Activated CD4-positive, alpha-beta T cell treated with anti-CD3 and anti-CD28 coated beads, Interleukin-2, amount 50 U/mL, for 24 hours (primary cell): ENCODE results near the gene FRK.
A peak's percentile ranks its signal among the peaks of the same experiment; 100 is the strongest.

Experiments
- DNase-seq, 2 donors: peaks; one replicate each; pipeline ENCODE4 v3.0.0-alpha.2; 2020; ENCODE audit warnings: low read depth in 1 of 2, low spot score in 1 of 2

Gene FRK

DNA sequence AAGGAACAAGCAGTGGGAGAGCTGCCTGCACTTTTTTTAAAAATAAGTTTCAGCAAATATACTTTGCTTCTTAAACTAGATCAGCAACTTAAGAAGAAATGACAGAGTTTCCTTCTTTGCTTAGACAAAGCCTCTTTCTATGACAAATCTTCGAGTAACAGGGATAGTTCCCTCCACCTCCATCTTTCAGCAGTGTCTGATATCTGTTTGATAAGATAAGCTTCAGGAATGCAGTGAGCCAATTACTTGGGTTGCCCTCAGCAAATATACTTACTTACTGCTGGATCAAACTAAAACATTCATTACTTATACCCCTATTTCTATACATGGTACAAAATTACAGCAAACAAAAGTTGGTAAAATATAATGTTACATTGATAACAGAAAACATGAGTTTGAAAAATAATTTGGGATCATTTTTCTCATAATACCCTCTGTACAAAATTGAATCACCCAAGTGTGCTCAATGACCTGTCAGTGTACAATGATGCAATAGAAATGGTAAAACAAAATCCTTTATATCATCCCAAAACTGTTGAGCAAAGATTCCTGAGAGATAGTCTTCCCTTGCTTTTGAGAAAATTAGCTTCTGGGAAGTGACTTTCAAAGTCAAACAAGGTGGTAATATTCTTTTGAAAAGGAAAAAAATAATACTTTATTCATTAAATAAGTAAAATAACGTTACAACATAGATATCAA, 24.5 kb downstream of the FRK start:
- DNase-seq: no peak

DNA sequence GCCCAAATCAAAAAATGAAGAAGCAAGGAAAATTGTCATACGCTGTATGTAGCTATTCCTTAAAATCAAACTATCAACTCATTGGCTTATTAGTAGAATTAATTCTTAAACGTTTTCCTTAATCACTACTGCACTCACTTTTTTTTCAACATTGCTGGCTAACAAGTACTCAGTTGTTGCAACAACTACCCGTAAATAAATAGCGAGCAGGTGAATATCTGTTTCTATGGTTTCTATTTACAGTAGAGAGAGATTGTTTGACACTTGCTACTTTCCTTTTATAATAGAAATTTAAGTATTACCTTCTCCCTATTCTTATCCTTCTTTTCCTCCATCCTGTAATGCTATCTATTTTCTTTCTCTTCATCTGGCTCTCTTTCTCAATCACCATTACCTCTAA, 25.1 kb downstream of the FRK start:
- DNase-seq: no peak

DNA sequence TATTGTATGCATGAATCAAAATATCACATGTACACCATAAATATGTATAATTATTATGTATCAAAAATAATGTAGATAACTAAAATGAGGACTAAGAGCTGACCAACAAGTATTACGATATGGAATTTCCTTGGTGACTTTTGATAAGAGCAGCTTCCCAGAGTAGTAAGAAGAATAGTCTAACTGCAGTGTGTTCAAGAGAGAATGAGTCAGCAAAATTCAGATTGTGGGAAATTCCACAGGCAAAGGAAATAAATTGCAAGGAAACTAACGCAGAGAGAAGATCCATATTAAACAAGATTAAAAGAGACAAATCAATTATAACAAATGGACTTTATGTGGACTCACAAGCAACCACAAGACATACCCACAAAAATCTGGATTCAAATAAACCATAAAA, 26.4 kb downstream of the FRK start:
- no peak for DNase-seq

DNA sequence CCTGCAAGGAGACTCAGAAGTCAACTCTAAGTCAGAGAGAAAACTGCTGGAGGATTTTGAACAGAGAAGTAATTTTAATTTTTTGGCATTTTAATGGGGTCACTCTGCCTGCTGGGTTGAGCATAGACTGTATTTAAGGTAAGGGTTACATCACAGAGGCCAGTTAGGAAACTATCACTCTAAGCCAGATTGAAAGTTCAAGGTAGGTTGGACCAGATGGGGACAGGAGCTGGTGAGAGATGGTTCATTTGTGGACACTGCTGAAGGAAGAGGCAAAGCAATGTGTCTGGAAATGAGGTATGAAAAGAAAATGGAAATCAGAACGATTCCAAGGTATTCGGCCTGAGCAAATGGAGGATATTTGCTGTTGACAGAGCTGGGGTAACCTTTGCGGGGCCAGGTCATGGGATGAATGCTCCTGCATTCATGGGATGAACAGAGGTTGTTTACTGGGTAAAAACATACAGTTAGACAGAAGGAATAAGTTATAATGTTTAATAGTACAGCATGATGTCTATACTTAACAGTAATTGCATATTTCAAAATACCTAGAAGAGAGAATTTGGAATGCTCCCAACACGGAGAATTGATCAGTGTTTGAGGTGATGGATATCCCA, 26.9 kb downstream of the FRK start:
- no peak for DNase-seq

DNA sequence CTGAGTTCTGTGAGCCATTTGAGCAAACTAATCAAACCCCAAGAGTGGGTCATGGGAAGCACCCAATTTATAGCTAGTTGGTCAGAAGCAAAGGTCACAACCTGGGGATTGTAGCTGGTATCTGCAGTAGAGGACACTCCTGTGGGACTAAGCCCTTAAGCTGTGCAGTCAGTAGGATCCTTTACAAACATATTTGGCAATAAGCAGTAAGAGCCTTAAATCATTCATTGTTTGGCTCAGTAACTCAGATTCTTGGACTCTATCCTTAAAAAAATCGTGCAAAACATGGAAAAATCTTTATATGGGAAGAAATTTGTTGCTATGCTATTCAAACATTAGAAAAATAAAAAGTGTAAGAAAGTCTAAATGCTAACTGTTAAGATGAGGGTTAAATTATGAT, 29.9 kb downstream of the FRK start:
- no peak for DNase-seq

DNA sequence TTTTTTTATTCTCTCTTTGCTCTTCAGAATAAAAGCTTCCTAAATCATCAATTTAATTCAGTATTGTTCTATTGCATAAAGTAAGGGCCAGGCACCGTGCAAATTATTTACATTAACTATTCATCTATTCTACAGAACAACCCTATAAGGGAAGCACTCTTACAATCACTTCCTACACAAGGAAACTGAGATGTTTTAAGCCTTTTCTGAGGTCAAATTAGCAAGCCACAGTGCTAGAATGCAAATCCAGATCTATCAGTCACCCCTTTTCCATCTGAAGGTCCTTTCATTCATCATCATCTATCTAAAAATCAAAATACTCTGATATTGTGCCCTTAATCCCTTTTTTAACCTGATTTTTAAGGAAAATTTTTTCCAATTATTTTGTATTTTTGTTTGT, 31.2 kb downstream of the FRK start:
- DNase-seq: no peak

DNA sequence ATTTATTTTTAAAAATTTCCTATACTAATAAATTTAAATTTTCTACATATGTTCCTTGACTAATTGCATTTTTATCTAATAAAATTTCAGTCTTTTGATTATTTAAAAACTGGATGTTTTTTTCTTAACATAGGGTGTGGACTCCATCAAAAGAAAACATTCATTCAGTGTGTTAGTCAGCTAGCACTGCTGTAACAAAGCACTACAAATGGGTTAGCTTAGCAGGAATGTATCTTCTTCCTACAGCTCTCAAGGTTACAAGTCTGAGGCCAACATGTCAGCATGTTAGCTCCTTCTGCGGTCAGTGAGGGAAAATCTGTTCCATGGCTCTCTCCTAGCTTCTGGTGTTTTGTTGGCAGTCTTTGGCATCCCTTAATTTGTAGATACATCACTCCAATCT, 32.5 kb downstream of the FRK start:
- no peak for DNase-seq

DNA sequence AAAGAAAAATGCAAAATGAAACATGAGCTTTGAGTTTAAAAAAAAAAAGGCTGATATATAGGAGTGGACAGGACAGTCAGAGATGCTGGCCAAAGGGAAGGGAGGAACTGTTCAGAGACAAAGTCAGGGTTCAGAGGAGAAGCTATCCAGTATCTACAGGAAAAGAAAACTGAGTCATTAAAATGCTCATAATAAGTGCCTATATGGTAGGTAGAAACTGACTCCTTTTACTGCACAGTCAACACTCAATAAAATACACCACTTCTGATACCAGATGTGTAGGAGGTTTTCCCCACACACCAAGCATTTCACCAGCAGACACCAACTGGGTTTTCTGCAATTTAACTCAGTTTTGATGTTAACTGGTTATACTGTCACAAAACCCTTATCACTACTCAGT, 32.9 kb downstream of the FRK start:
- no peak for DNase-seq

DNA sequence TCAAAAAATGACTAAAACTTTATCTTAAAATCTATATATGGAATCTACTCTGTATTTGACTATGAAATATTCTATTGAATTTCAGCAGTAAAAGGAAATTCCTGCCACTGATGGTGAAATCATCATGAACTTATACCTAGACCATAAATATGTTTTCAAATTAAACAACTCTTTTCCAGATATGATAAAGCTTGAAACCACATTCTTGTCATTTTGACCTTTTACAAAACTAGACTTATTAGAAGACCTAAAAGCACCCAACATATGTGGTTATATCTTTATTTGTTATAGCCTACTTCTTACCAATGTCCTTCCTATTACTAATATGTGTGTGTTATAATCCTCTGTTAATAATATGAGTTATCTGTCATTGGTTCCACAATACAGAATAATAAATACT, 35.3 kb downstream of the FRK start:
- DNase-seq: no peak

DNA sequence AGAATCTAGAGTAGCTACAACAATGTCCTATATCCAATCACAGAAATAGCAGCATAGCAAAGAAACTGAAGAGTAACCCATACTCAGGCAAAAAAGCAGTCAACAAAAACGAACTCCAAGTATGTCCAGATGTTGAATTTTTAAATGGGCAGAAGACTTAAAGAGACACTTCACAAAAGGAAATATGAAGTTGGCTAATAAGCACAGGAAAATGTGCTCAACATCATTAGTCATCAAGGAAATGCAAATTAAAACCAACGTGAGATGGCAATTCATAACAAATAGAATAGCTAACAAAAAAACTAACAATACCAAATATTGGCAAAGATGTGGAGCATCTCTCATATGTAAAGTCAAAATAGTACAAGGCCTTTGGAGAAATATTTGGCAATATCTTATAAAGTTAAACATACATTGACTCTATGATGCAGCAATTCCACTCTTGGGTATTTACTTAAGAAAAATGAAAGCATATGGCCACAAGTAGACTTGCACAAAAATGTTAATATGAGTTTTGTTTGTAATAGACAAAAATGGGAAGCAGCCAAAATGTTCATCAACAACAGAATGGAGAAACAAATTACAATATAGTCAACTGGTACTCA, 37.7 kb downstream of the FRK start:
- DNase-seq: no peak

DNA sequence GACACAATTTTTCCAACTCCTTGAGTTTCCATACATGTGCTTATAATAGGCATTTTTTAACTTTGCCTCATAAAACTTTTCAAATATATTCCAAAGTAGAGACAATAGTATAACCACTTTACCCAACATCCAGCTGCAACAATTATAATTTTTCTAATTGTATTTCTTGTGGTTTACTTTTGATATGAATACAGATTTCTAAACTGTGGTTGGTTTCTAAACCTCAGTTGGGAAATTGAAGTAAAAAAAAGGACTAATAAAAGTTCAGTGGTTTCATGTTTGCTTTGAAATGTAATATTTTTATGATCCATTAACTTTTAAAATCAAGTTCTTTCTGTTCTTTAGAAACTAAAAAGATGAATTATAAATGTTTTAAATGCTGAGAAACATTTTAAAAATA, 40.0 kb downstream of the FRK start:
- no peak for DNase-seq

DNA sequence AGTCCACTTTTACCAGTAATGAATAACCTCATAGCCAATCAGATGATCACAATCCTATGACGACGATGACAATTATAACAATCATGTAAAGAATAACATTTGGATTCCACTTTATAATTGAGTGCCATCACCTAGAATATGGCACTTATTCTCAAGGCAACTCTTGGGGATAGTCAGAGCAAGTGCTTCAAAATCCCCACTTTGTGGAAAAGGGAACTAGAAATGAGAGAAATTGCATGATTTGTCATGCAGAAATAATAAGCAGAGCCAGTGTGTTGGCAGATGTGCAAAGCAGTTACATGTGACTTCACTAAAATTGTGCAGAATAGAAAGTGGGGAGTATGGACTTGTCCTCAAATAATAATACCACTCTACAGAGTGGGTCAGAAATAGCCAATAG, 41.3 kb downstream of the FRK start:
- DNase-seq: no peak

DNA sequence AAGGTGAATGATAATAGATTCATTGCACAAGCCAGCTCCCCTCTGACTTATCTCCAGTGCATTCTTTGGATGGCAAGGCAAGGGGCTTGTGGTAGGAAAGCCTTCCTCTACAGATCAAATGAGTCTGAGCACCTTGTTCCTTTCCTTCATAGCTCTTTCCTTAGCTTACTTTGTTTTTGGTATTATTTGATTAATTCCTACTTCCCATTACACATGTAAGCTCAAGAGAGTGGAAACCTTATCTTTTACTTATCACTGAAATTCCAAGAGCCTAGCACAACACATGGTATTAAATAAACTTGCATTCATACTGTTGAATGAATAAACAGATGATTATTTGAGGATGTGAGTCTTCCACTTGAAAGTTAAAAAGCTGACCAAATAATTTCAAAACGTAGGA, 41.7 kb downstream of the FRK start:
- no peak for DNase-seq

DNA sequence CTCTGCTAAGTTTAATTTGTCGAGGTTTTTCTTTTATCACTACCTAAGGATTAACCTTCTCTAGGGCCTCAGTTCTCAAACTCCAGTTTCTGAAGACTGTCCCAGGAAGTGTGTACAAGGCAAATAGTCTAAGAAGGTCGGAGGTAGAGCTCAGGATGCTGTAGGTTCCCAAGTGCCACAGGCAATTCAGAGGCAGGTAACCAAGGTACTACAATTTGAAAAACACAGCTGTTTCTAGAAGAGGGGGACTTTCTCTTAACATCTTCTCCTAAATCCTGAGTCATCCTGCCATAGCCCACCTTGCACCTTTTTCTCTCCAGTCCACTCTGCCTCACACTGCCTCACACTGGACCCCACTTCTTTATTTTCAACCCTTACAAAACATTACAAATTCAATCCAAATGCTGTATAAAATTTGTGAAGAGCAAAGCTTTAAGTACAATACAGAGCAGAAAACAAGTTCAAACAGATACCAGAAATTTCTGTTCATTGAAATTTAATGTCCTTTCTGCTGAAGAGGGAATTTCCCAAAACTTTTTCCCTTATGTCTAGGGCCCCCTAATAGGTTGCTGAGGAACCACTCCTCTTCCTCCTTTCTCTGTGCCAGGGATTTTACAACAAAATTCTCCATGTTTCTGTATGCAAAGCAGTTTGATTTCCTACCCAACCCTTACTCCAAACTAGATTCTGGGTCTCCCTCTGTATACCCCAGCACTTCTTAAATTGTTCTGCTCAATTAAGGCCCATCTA, 43.0 kb downstream of the FRK start:
- no peak for DNase-seq

DNA sequence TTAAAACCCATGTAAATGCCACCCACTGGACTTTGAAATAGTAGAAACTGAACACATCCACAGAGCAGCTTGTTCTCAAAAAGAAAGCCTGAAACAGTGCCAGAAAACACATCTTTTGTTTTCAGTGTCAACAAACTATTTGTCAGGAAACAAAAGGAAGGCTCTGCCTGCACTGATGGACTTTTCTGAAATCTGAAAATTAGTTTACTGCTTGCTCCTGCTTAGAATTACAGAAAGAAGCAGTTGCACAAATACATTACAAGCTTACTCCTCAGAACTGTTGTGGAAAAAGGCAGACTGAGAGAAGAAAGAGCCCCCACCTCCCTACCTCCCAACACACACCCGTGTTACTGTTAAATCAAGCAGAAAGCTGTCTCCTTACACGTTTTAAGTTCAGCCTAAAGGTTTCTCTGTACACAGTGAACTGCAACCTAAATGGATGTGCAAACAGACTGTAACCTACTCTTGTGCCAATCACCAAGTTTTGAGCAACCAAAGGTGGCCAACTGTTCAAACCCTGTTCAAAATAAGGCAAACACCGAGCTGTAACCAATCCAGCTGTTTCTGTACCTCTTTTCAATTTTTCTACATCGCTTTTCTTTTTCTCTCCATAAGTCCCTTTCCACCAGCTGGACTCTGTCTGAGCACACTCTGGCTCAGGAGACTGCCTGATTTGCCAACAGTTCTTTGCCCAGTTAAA, 43.7 kb downstream of the FRK start:
- DNase-seq: no peak

DNA sequence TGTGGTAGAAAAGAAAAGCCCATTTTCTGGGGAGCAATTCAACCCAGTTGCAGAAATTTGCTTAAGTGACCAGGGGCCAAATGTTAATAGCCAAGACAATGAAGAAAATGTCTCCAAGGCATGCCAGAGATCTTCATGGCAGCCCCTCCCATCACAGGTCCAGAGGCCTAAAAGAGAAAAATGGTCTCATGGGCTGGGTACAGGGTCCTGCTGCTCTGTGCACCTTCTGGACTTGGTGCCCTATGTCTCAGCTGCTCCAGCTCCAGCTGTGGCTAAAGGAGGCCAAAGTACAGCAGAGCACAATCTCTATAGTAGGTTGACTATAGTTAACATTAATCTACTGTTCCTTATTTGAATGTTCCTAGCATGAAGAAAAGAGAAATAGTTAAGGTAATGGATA, 44.7 kb downstream of the FRK start:
- DNase-seq: no peak

DNA sequence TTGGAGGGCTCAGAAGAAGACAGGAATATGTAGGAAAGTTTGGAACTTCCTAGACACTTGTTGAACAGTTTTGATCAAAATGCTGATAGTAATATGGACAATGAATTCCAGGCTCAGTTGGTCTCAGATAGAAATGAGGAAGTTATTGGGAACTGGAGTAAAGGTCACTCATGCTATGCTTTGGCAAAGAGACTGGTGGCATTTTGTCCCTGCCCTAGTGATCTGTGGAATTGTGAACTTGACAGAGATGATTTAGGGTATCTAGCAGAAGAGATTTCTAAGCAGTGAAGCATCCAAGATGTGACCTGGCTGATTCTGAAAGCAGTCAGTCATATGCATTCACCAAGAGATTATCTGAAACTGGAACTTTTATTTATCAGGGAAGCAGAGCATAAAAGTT, 45.1 kb downstream of the FRK start:
- no peak for DNase-seq

DNA sequence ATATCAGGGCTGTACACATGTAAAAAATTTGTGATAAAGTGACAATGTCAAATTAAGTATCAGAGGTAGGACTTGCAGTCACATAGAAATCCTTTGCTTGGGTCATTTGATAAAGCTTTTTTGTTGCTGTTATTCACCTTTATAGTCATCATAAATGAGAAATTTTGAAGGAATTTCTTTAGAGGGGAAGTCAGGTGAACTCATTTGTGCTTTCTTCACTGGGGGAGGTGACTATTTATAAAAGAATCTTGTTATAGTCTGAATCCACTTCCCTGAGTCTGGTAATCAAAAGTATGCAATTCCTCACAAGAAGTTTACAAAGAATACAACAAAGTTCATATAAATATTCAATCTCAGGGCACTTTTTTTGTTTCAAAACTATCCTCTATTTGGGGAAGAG, 47.7 kb downstream of the FRK start:
- no peak for DNase-seq

DNA sequence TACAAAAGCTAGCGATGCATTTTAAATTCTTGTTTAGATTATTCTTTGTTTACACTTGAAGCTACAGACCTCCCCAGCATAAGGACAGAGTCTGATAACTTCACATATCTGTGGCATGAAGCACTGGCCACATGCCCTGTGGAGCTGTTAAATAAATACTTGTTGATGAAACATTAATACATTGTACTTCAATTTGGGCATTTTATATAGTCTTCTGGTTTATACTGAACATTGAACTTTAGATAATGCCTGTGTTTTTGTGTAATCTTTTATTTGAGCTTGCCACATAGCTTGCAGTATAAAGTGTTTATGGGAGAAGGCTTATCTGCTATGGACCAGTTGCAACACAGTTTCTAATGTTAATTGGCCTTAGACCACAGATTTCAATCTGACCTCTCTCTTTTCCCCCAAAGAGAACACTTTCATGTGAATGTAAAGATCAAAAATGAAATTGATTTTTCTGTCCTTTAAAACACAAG, 48.2 kb downstream of the FRK start:
- no peak for DNase-seq

DNA sequence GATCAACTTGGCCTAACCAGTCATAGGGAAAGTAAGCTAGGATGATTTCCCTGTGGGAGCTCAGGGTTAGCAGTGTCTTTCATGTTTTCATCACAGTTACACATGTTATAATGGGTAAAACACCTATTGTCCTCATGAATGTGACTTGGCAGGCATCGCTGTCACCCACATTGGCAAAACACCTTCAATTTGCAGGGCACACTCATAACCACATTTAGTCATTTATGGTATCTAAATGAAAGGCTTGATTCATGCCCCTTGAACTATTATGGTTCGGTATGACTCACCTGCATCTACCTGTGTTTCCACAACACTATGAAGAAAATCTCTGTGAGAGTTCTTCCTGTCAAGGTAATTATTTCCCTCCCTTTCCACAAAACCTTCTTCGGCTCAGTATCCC, 49.2 kb downstream of the FRK start:
- peak in 1 of 2 donors; percentile 45 for DNase-seq

DNA sequence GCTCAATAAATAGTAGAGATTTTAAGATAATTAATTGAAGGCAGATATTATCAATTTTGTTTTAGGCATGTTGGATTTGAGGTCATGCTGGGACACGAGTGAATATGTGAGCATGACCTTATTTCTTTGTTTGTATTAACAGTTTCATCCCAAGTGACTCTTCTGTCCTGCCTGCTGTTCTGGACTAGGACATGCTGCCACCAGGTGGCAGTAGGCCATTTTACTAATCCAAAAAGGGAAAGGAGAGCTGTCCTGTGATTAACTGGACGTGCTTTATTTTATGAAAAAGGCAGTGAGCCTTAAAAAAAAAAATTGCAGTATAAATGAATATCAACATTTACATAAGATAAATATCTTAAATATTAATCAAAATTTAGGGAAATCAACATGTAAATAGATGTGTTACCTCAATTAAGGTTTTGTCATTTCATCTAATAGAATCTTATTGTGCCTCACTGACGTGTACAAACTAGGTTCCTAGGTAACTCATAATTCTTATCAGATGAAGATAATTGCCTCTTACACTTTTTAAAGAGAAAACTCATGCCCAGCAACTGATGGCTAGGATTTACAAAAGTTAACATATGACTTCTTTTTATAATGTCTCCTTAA, 49.8 kb downstream of the FRK start:
- DNase-seq: no peak
